ENCODE results near the gene GFAP.
A peak's percentile ranks its signal among the peaks of the same experiment; 100 is the strongest.

GFAP gene

GRCh38 chr17:44959821-44960531, 44.7 kb upstream of the GFAP start:
- H3K4me3 ChIP-seq (ENCODE audit: low read length, poor library complexity, severe bottlenecking): no peak overlapping the region
- H2AFZ ChIP-seq (ENCODE audit: low read length): no peak overlapping the region
- H3F3A ChIP-seq (ENCODE audit: low read depth): no peaks in the 10 kb centered on the region
- TF ChIP-seq EZH2phosphoT487 (IDR thresholded peaks at IDR 0.05; ENCODE audit: borderline replicate concordance): no peak
- TF ChIP-seq CTCF (conservative IDR thresholded peaks at IDR 0.05; ENCODE audit: low read length): no peak
- no peak overlapping the region for H3K4me2 ChIP-seq (ENCODE audit: low read depth, low read length, poor library complexity, severe bottlenecking)
- no peaks in the 10 kb centered on the region for H3K9me2 ChIP-seq (replicated peaks; ENCODE audit: low read depth, low read length)
- no peaks in the 10 kb centered on the region for H4K20me1 ChIP-seq (ENCODE audit: insufficient read depth, low read length, poor library complexity, severe bottlenecking)
- H3K4me1 ChIP-seq (ENCODE audit: insufficient read depth, low read length, poor library complexity, severe bottlenecking): no peaks in the 10 kb centered on the region
- no peaks in the 10 kb centered on the region for H3K9me3 ChIP-seq (ENCODE audit: insufficient read depth, low read depth, low read length)
- H3K27me3 ChIP-seq (ENCODE audit: insufficient read depth, low read length, poor library complexity, severe bottlenecking): no peaks in the 10 kb centered on the region
- no peaks in the 10 kb centered on the region for H3K79me2 ChIP-seq (ENCODE audit: insufficient read depth, low read length)
- H3K9ac ChIP-seq (ENCODE audit: low read depth, low read length, poor library complexity, severe bottlenecking): no peak overlapping the region
- no peaks in the 10 kb centered on the region for H3K36me3 ChIP-seq (ENCODE audit: insufficient read depth, low read length)

- no peak overlapping the region for H3K4me3 ChIP-seq (ENCODE audit: low read length, poor library complexity, severe bottlenecking)
- no peaks in the 10 kb centered on the region for H3K27me3 ChIP-seq (ENCODE audit: insufficient read depth, low read length, poor library complexity, severe bottlenecking)
- H3K9me3 ChIP-seq (ENCODE audit: insufficient read depth, low read depth, low read length): no peaks in the 10 kb centered on the region
- peak overlapping the region; percentile 51; the same call in 1 of the 2 replicates for H2AFZ ChIP-seq (ENCODE audit: low read length)
- H3K4me2 ChIP-seq (ENCODE audit: low read depth, low read length, poor library complexity, severe bottlenecking): no peak overlapping the region
- H3K36me3 ChIP-seq (ENCODE audit: insufficient read depth, low read length): no peaks in the 10 kb centered on the region
- no peaks in the 10 kb centered on the region for H4K20me1 ChIP-seq (ENCODE audit: insufficient read depth, low read length, poor library complexity, severe bottlenecking)
- no peaks in the 10 kb centered on the region for H3K4me1 ChIP-seq (ENCODE audit: insufficient read depth, low read length, poor library complexity, severe bottlenecking)
- no peaks in the 10 kb centered on the region for H3K9me2 ChIP-seq (replicated peaks; ENCODE audit: low read depth, low read length)
- no peaks in the 10 kb centered on the region for H3F3A ChIP-seq (ENCODE audit: low read depth)
- TF ChIP-seq EZH2phosphoT487 (IDR thresholded peaks at IDR 0.05; ENCODE audit: borderline replicate concordance) (no peak), CTCF (conservative IDR thresholded peaks at IDR 0.05; ENCODE audit: low read length) (no peak)
- no peak overlapping the region for H3K9ac ChIP-seq (ENCODE audit: low read depth, low read length, poor library complexity, severe bottlenecking)
- H3K79me2 ChIP-seq (ENCODE audit: insufficient read depth, low read length): no peaks in the 10 kb centered on the region
Measured at GRCh38 chr17:44956998-44957981, 42.0 kb upstream of the GFAP start.

- no peaks in the 10 kb centered on the region for H3F3A ChIP-seq (ENCODE audit: low read depth)
- H3K4me3 ChIP-seq (ENCODE audit: low read length, poor library complexity, severe bottlenecking): no peak overlapping the region
- TF ChIP-seq CTCF (conservative IDR thresholded peaks at IDR 0.05; ENCODE audit: low read length): no peak
- TF ChIP-seq EZH2phosphoT487 (IDR thresholded peaks at IDR 0.05; ENCODE audit: borderline replicate concordance): no peak
- no peaks in the 10 kb centered on the region for H3K9me3 ChIP-seq (ENCODE audit: insufficient read depth, low read depth, low read length)
- no peaks in the 10 kb centered on the region for H4K20me1 ChIP-seq (ENCODE audit: insufficient read depth, low read length, poor library complexity, severe bottlenecking)
- H3K9ac ChIP-seq (ENCODE audit: low read depth, low read length, poor library complexity, severe bottlenecking): no peak overlapping the region
- no peaks in the 10 kb centered on the region for H3K36me3 ChIP-seq (ENCODE audit: insufficient read depth, low read length)
- no peak overlapping the region for H3K4me2 ChIP-seq (ENCODE audit: low read depth, low read length, poor library complexity, severe bottlenecking)
- H3K9me2 ChIP-seq (replicated peaks; ENCODE audit: low read depth, low read length): no peaks in the 10 kb centered on the region
- H3K4me1 ChIP-seq (ENCODE audit: insufficient read depth, low read length, poor library complexity, severe bottlenecking): no peaks in the 10 kb centered on the region
- no peak overlapping the region for H2AFZ ChIP-seq (ENCODE audit: low read length)
- no peaks in the 10 kb centered on the region for H3K27me3 ChIP-seq (ENCODE audit: insufficient read depth, low read length, poor library complexity, severe bottlenecking)
- no peaks in the 10 kb centered on the region for H3K79me2 ChIP-seq (ENCODE audit: insufficient read depth, low read length)
Measured at GRCh38 chr17:44955674-44956425, 40.5 kb upstream of the GFAP start.

Measured in Loucy (cell line).